ENCODE results near the gene HYI.

GRCh38 chr1:43448955-43449707, 4.6 kb downstream of the HYI start:
- TF ChIP-seq CTCF (IDR thresholded peaks at IDR 0.05): no peak
- TF ChIP-seq POLR2A (IDR thresholded peaks at IDR 0.05): no peak
